ENCODE measurements around the gene GPANK1.

Gene GPANK1

DNA sequence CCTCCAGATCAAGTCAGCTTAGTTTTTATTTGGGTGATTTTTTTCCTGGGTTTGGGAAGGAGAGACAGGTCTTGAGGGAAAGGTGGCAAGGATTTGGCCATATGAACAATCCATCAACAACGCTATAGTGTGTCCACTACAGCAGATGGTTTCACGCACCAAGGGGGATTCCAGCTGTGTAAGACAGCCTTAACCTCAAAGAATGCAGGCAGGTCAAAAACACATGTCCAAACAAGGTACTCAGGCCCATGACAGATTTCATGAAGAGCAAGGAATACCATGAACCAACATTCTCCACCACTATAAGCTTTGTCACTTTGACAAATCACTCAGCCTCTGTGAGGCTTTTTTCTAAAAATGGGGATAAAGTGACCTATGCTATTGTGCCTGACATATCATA lies 47.8 kb downstream of the GPANK1 start:
- DNase-seq (ENCODE audit: low read depth), result no peak

GRCh38 chr6:31615748-31616147 lies 49.0 kb downstream of the GPANK1 start:
- no peak for DNase-seq (ENCODE audit: low read depth)

DNA sequence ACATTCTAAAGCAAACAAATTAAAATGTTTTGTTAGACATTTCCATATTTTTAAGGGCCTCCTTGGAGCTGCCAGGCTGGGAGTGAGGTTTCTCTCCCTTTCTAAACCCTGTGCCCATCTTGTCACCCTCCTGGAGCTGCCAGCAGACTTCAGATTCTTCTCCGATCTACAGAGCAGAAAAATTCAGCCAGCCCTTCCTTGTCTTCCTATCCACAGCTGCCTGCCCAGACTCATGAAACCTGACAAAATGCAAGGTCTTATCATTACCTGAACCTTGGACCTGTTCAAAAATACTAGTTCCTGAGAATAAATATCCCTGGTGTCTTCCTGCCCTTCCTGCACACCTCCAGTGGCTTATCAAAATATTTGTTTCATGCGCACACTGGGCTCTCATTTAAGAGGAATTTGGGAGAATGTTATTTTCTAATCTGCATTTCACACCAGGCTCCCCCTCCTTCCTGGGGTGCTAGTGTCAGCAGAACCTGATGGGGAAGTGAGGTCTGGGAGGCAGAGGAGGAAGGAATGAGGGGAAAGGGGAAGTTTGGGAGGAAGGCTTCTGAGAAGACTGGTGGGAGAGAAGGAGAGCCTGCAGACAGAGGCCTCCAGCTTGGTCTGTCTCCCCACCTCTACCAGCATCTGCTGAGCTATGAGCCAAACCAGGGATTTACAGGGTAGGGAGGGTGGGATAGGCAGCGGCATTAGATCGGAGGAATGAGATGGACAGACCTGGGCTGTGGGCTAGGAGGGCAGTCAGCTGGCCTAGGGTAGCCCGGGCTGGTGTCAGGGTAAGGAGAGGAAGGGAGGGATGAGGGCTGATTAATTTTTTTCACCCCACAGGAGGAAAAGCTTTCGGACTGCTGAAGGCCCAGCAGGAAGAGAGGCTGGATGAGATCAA lies 49.9 kb downstream of the GPANK1 start, which contains the start of gene AIF1:
TSS of gene AIF1 (plus strand) at position 551 of the 895 bp plus-strand sequence. CDS start at position 647, 96 bp downstream.
- DNase-seq (ENCODE audit: low read depth), result no peak

DNA sequence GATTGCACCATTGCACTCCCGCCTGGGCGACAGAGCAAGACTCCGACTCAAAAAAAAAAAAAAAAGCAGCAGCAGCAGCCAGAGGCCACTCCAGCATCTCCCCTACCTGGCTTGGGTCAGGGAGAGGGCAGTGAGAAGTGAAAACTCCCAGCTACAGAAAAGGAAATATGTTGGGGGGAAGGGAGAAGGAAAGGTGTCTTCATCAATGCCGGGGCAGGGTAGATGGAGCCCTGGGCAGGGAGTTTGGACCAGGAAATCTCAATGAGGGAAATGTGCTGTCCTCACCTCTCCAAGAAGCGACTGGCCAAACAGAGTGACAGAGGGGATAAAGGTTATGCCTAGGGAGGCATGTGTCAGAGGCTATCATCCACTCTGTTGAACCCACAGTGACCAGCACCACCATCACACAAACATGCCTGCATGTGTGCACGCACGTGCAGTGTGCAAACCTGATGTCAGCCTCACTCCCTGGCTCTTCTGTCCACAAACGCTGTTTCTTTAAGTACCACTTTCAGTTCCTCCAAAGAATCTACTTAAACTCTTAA lies 50.6 kb downstream of the GPANK1 start:
- DNase-seq (ENCODE audit: low read depth), result no peak

All from stromal cell of bone marrow (primary cell).